GM21423 (cell line): ENCODE results near the gene CALR.
"Not testable (repeated sequence)": the region's sequence is repeated elsewhere in the genome, so short reads cannot be mapped to it uniquely, and the experiment has no call there.

ENCODE experiments used
- ATAC-seq: cut with Tn5 transposase; IDR thresholded peaks from one replicate; pipeline ENCODE4 v1.9.1; 2021; ENCODE audit warnings: mild to moderate bottlenecking, moderate library complexity; ENCODE audit not compliant: unreplicated experiment

Gene CALR

DNA sequence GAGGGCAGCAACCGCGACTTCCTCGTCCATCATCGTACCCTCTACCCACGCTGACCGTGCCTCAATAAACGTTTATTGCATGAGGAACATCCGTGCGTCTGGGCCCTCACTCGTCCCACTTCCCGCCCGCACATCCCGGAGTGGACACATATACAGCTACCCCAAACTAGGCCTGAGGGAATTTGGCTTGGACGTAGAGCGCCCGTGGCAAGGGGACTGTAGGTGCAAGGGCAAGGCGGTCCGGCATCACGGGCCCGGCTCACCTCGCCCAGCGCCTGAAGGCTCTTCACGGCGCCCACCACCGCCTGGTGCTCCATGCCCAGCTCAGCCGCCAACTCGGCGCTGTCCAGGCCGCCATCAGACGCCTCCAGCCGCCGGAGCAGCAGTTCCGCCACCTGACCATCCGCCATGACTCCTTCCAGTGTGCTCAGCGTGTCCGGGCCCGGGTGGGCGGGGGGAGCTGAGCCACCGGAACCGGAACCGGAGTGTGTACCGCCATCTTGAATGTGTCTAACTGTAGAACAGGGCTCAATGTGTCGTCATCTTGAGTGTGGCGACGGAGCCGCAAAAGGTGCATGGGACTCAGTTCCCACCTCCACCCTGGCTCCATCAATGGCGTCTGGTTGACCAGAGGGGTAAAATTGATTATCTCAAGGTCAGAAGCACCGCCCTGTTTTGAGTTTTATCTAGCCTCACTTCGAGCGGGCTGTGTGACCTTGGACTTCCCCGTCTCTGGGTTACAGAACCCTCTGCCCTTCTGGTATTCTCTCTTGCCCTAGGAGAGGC, 4.9 kb upstream of the CALR start, which contains the start of gene FARSA:
TSS of gene FARSA (minus strand) at position 425 of the 786 bp plus-strand sequence. CDS start at position 410, 15 bp downstream.
- peak; percentile 38 for ATAC-seq

- no peak for ATAC-seq
Measured at GRCh38 chr19:12935071-12935470, 3.3 kb upstream of the CALR start.

DNA sequence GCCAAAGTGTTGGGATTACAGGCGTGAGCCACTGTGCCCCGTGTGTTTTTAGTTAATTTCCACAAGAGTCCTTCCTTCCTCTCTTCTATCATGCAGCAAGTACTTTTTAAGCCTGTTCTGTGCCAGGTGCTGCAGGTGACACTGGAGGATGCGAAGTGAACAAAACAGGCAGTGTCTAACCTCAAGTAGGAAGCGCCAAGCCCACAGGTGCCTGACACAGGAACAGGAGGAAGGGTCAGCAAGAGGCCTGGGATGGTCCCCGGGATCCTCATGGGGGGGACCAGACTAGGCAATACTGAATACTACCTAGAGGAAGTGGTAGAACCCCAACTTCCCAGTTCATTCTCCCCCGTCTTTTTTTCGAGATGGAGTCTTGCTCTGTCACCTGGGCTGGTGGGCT, 1.8 kb upstream of the CALR start:
- ATAC-seq: no peak

DNA sequence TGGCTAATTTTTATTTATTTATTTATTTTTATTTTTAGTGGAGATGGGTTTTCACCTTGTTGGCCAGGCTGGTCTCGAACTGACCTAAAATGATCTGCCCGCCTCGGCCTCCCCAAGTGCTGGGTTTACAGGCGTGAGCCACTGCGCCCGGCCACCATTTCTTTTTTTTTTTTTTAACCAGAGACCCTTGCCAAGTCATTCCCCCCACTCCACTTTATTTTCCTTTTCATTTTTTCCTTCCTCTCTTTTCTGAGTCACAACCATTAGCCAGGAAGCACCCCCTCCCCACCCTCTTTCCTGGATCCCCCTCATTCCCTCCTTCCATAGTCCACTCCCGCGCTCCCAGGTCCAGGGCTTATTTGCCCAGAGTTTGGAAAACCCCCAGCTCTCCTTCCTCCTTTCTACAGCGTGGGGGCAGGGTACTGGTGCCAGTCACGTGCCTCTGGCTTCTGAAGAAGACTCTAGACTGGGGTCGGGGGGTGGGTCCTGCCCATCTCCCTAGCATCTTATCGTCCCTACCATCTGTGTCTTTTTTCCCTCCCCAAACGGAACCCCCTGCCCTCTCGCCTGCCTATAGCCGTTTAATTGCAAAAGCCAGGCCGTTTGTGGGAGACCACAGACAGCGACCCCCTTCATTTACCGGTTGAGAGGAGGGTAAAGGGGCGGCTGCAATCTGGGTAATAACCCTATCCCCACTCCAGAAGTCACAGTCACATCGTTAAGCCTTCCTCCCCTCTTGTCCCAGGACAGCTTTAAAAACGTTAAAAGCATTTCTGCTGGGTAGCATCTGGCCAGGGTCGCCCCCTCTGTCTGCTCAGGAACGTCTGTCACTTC, 1.1 kb upstream of the CALR start:
- no peak for ATAC-seq

GRCh38 chr19:12938779-12939601, 581 bp downstream of the CALR start:
- ATAC-seq: peak; percentile 1

DNA sequence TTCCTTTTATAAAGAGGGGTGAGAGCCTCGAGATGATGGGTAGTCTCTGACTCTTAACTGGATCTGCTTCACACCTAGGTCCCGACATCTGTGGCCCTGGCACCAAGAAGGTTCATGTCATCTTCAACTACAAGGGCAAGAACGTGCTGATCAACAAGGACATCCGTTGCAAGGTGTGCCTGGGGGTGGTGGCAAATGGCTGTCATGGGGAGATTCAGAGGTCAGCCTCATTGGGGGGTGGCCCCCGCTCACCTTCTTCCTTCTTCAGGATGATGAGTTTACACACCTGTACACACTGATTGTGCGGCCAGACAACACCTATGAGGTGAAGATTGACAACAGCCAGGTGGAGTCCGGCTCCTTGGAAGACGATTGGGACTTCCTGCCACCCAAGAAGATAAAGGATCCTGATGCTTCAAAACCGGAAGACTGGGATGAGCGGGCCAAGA, 1.6 kb downstream of the CALR start:
- no peak for ATAC-seq

DNA sequence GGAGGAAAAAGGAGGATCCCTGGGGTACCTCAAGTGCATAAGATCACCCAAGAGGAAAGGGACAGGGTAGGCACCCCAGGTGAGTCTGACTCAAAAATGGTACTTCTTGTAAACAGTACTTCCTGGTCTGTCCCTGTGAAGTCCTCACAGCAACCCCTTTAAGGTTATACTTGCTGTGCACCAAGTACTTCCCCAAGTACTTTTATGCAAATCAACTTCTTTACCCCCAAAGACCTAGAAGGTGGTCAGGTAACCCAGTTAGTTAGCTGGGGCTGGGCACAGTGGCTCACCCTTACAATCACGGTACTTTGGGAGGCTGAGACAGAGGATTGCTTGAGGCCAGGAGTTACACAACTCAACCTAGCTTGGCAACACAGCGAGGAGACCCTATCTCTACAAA, 2.5 kb downstream of the CALR start:
- ATAC-seq: no peak

- no peak for ATAC-seq
Measured at GRCh38 chr19:12943437-12944044, 5.1 kb downstream of the CALR start.

DNA sequence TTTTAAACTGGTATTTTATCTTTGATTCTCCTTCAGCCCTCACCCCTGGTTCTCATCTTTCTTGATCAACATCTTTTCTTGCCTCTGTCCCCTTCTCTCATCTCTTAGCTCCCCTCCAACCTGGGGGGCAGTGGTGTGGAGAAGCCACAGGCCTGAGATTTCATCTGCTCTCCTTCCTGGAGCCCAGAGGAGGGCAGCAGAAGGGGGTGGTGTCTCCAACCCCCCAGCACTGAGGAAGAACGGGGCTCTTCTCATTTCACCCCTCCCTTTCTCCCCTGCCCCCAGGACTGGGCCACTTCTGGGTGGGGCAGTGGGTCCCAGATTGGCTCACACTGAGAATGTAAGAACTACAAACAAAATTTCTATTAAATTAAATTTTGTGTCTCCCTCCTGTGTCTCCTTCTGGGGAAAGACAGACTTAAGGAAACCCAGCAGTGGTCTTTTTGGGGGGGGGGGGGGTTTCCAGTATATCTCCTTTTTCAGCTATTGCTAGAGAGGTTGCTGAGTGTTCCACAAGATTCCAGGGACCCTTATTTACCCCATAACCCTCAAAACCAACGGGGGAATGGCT, 5.8 kb downstream of the CALR start:
- no peak for ATAC-seq

- peak; percentile 67 for ATAC-seq
Measured at GRCh38 chr19:12945479-12946091, 7.2 kb downstream of the CALR start, which contains the start of gene RAD23A. TSS of gene RAD23A (plus strand) at chr19:12945862. CDS start at chr19:12945949, 87 bp downstream.

DNA sequence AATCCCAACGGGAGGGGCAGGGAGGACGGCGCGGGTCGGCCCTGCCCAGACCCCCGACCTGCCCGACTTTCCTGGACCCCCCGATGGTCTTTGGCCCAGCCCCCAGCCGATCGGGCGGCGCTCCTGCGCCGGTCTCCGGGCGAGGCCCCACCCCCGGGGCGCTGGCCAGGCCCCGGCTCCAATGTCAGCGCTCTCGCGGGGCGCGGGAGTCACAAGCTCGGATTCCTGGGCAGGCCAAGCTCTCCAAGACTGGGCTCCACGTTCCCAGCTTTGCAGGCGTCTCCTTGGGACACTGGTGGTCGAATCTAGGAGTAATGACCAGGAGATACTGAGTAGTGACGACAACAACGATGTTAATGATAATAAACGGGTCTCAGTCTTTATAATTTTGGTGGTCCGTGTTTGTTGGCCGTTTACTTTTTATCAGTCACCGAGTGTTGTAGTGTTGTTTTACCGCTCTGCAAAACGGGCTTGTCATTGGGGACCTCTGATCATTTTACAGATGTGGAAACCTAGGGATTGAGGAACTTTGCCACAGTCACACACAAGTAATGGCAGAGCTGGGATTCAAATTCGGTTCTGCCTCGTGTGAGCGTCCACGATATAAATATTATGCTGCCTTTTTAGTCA, 7.8 kb downstream of the CALR start:
- ATAC-seq: peak; percentile 39

DNA sequence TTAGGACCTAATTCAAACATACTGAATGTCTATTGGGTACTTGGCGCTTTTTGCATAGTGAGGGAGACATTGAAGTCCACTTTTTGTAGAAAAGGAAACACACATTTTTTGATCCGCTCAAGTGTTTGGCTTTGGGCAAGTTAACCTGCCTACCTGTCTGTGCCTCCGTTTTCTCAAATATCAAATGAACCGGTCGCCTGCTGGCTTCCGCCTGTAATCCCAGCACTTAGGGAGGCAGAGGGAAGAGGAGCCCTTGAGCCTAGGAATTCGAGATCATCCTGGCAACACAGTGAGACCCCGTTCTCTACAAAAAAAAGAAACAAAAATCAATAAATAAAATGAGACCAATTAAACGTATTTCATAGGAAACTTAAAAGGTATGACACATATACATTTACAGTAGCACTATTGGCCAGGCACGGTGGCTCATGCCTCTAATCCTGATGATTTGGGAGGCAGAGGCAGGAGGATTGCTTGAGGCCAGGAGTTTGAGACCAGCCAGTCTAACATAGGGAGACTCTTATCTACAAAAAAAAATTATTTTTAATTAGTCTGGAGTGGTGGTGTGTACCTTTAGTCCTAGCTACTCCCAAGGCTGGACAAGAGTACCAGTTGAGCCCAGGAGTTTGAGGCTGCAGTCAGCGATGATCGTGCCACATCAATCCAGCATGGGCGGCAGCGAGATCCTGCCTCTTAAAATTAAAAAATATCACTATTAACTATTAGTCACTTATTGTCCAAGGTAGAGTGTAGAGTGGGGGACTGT, 8.5 kb downstream of the CALR start:
- no peak for ATAC-seq

DNA sequence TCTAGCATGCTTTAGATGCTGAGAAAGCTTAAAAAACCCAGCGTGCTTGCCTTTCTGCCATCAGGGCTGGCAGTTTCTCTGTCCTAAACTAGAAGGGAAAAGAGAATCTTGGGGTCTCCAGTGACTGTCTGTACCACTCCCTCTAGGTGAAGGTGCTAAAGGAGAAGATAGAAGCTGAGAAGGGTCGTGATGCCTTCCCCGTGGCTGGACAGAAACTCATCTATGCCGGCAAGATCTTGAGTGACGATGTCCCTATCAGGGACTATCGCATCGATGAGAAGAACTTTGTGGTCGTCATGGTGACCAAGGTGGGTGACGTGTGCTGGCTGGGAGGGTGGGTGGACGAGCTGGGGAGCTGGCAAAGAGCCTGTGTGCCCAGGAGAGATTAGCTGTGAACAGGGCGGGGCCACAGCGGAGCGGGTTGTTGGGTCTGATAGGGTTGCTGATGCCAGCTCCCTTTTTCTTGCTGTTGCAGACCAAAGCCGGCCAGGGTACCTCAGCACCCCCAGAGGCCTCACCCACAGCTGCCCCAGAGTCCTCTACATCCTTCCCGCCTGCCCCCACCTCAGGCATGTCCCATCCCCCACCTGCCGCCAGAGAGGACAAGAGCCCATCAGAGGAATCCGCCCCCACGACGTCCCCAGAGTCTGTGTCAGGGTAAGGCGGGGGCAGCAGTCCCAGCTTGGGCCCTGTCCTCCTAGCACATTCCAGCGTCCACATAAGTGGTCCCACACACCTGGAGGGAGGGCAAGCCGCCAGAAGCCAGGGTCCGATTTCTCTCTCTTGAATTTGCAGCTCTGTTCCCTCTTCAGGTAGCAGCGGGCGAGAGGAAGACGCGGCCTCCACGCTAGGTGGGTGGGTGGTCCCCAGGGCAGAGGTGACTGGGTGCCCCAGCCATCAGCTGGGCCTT, 9.5 kb downstream of the CALR start:
- no peak for ATAC-seq

DNA sequence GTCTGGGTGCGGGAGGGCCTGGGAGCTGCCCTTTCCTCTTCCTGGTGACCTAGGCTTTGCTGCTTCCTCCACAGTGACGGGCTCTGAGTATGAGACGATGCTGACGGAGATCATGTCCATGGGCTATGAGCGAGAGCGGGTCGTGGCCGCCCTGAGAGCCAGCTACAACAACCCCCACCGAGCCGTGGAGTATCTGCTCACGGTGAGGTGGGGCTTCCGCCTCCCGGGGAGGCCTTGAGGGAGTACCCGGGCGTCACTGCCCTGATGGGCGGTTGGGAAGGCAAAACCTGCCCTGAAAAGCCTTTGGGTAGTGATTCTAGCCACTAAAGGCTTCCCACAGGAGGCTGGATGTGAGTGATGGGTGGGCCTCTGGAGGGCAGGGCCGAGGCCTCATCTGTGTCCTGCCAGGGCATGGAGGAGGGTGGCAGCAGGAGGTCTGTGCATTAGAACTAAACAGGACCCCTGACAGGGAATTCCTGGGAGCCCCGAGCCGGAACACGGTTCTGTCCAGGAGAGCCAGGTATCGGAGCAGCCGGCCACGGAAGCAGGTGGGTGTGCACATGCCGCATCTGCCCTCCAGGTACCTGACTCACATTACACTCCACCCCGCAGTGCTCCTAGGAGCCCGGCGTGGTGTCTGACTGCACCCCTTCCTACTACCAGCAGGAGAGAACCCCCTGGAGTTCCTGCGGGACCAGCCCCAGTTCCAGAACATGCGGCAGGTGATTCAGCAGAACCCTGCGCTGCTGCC, 10.4 kb downstream of the CALR start:
- no peak for ATAC-seq

GRCh38 chr19:12949363-12950283, 11.2 kb downstream of the CALR start:
- ATAC-seq: no peak

DNA sequence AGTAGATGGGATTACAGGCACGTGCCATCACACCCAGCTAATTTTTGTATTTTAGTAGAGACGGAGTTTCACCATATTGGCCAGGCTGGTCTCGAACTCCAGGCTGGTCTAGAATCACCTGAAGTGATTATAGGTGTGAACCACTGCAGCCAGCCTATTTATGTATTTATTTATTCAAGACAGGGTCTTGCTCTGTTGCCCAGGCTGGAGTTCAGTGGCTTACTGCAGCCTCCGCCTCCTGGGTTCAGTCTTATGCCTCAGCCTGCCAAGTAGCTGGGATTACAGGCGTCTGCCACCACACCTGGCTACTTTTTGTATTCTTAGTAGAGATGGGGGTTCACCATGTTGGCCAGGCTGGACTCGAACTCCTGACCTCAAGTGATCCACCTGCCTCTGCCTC, 13.6 kb downstream of the CALR start:
- ATAC-seq: not testable (repeated sequence)
